A549 (cell line): ENCODE data around the gene EFCAB14. TPM values are rescaled to one million over a fixed set of nuclear protein-coding genes. Genes with fewer than 3 reads are reported as not detected.

Experiments used
- ATAC-seq, 2 experiments: fragments of 200-7000 bp in 1 of 2; fragments of >200 bp in 1 of 2; cut with Nextera tagmentation in 1 of 2; cut with Tn5 transposase in 1 of 2; 3 replicates each; pipeline versions ENCODE4 v1.8.0 to v1.9.1; 2018 to 2020; ENCODE audit warnings: mild to moderate bottlenecking in 1 of 2, moderate library complexity in 1 of 2
- CTCF ChIA-PET: fragments of 300-600 bp; sonication (Branson Sonifier 250); formaldehyde crosslinking; extraction: SDS; loops from one replicate; lab custom pipeline; 2021; ENCODE audit warnings: antibody characterized with exemption, inconsistent platforms; lab: Yijun Ruan, JAX
- POLR2A ChIA-PET: fragments of 350-600 bp; formaldehyde crosslinking; extraction: SDS; loops from one replicate; lab custom pipeline; 2021; ENCODE audit warnings: antibody characterized with exemption, inconsistent platforms; lab: Yijun Ruan, JAX
- DNase-seq, 2 experiments: peaks; one replicate each; pipeline versions ENCODE4 v3.0.0 to v3.0.0-alpha.2; 2011 to 2016; ENCODE audit warnings: low read depth in 1 of 2, low spot score in 1 of 2
- FAIRE-seq: peaks from 2 replicates; lab custom pipeline; 2011; peaks lifted over from hg19 to GRCh38; lab: Jason Lieb, UNC
- H3K27ac ChIP-seq, 2 experiments: fragments of >200 bp; sonication (Bioruptor Twin); formaldehyde crosslinking; 3 replicates each; pipeline ENCODE4 v1.5.1; 2016 to 2017
- H3K4me1 ChIP-seq: fragments of >200 bp; sonication (Bioruptor Twin); formaldehyde crosslinking; 3 replicates; pipeline ENCODE4 v1.6.1; 2016
- H3K4me2 ChIP-seq: fragments of >200 bp; sonication (Bioruptor Twin); formaldehyde crosslinking; 3 replicates; pipeline ENCODE4 v1.6.1; 2016
- H3K4me3 ChIP-seq: fragments of >200 bp; sonication (Bioruptor Twin); formaldehyde crosslinking; 3 replicates; pipeline ENCODE4 v1.5.1; 2016
- H3K9me3 ChIP-seq: fragments of >200 bp; sonication (Bioruptor Twin); formaldehyde crosslinking; 3 replicates; pipeline ENCODE4 v1.6.1; 2016
- CBX8 ChIP-seq: fragments of 200-600 bp; sonication (generic); IDR thresholded peaks from 2 replicates; pipeline ENCODE4 v1.6.1; 2016
- EHF ChIP-seq: fragments of 250-450 bp; sonication (Bioruptor Pico); IDR thresholded peaks from 2 replicates; pipeline ENCODE4 v1.5.0; 2020; ENCODE audit warnings: mild to moderate bottlenecking
- FOSB ChIP-seq: fragments of 250-450 bp; sonication (Bioruptor Pico); IDR thresholded peaks from 2 replicates; pipeline ENCODE4 v1.5.0; 2020; ENCODE audit warnings: mild to moderate bottlenecking, moderate library complexity
- FOSL2 ChIP-seq, 2 experiments: fragments of 450-650 bp in 1 of 2; fragments of >200 bp in 1 of 2; sonication (Bioruptor Twin) in 1 of 2; formaldehyde crosslinking; IDR thresholded peaks; 2 replicates each; pipeline versions ENCODE4 v1.5.0 to v1.6.1; 2016 to 2020; ENCODE audit warnings: mild to moderate bottlenecking in 1 of 2, moderate library complexity in 1 of 2
- GATA3 ChIP-seq: IDR thresholded peaks from 2 replicates; pipeline ENCODE4 v1.6.1; 2012; ENCODE audit warnings: borderline replicate concordance
- HEYL ChIP-seq: fragments of 250-450 bp; sonication (Bioruptor Pico); IDR thresholded peaks from 2 replicates; pipeline ENCODE4 v1.8.0; 2021; ENCODE audit warnings: mild to moderate bottlenecking, moderate library complexity
- JUN ChIP-seq, 2 experiments: fragments of >200 bp; sonication (Bioruptor Twin); formaldehyde crosslinking; IDR thresholded peaks; 2 replicates in 1 of 2; 3 replicates in 1 of 2; pipeline ENCODE4 v1.6.1; 2016 to 2017
- JUNB ChIP-seq: fragments of >200 bp; sonication (Bioruptor Twin); formaldehyde crosslinking; IDR thresholded peaks from 2 replicates; pipeline ENCODE4 v1.6.1; 2016
- NFE2L2 ChIP-seq: fragments of 150-350 bp; conservative IDR thresholded peaks from 2 replicates; pipeline ENCODE4 v1.6.1; 2014; ENCODE audit warnings: low read length
- NPAS2 ChIP-seq: fragments of 250-450 bp; sonication (Bioruptor Pico); IDR thresholded peaks from 2 replicates; pipeline ENCODE4 v1.8.0; 2022; ENCODE audit warnings: mild to moderate bottlenecking, moderate library complexity, borderline replicate concordance
- NR3C1 ChIP-seq: fragments of >200 bp; sonication (Bioruptor Twin); formaldehyde crosslinking; IDR thresholded peaks from 3 replicates; pipeline ENCODE4 v1.6.1; 2017
- POLR2A ChIP-seq: IDR thresholded peaks from 2 replicates; pipeline ENCODE4 v1.6.1; 2012; ENCODE audit warnings: mild to moderate bottlenecking, low read length
- RARB ChIP-seq: fragments of 250-450 bp; sonication (Bioruptor Pico); IDR thresholded peaks from 2 replicates; pipeline ENCODE4 v1.8.0; 2021; ENCODE audit warnings: mild to moderate bottlenecking, moderate library complexity
- ZSCAN20 ChIP-seq: fragments of 250-450 bp; sonication (Bioruptor Pico); IDR thresholded peaks from 2 replicates; pipeline ENCODE4 v1.8.0; 2022; ENCODE audit warnings: mild to moderate bottlenecking, moderate library complexity
- WGBS: methylation state at CpG from one replicate; pipeline ENCODE4 v1.1.6; 2017; ENCODE audit errors: missing lambda C conversion rate; 5-methylcytosine and 5-hydroxymethylcytosine counted together
- polyA plus RNA-seq, 4 experiments: library from polyadenylated mRNA; depleted of rRNA in 3 of 4; stranded (reverse); fragments of >200 nt; fragmentation: RNase III in 1 of 4; extraction: RNeasy Plus Mini Kit Qiagen cat#74134 plus additional on column Dnase treatment in 1 of 4; gene quantifications; 2 replicates in 3 of 4; 3 replicates in 1 of 4; pipeline ENCODE4 v1.2.3, GENCODE V29; 2011 to 2017
- TF ChIP-seq, protein P1 (sequence below): IDR thresholded peaks from 2 replicates; pipeline ENCODE4 v1.6.1; 2012
- TF ChIP-seq, protein P2 (sequence below): fragments of 250-450 bp; sonication (Bioruptor Pico); IDR thresholded peaks from 2 replicates; pipeline ENCODE4 v1.5.0; 2021; ENCODE audit warnings: mild to moderate bottlenecking, moderate library complexity, borderline replicate concordance
- TF ChIP-seq, protein P3 (sequence below): IDR thresholded peaks from 2 replicates; pipeline ENCODE4 v1.6.1; 2012; ENCODE audit warnings: low read depth, borderline replicate concordance
- TF ChIP-seq, protein P4 (sequence below): IDR thresholded peaks from 2 replicates; pipeline ENCODE4 v1.6.1; 2012

Gene EFCAB14
- polyA plus RNA-seq, 2 of the 4 experiments (the other 2 are of a cell fraction), result 18.0 to 41.4 TPM

DNA sequence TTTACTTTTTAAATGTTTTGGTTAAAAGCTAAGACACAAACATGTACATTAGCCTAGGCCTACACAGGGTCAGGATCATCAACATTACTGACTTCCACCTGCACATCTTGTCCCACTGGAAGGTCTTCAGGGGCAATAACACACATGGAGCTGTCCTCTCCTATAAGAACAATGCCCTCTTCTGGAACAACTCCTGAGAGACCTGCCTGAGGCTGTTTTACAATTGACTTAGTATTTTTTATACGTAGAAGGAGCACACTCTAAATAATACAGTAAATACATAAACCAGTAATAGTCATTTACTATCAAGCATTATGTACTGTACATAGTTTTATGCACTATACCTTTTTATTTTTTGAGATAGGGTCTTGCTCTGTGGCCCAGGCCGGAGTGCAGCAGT lies 88.2 kb downstream of the EFCAB14 start:
- H3K4me3 ChIP-seq, result no peak overlapping the region
- FAIRE-seq, result no peak
- no peaks in the 10 kb centered on the region for H3K4me1 ChIP-seq
- H3K4me2 ChIP-seq, result no peak overlapping the region
- 81% methylated on average over 2 of the region's 2 CpGs for WGBS
- no peak for DNase-seq
- no peak for ATAC-seq
- no peaks in the 10 kb centered on the region for H3K9me3 ChIP-seq
- no peak for TF ChIP-seq JUNB
- TF ChIP-seq HEYL (CRISPR knock-in tag), result no peak
- no peak for TF ChIP-seq EHF (CRISPR knock-in tag)
- TF ChIP-seq, protein P1, sequence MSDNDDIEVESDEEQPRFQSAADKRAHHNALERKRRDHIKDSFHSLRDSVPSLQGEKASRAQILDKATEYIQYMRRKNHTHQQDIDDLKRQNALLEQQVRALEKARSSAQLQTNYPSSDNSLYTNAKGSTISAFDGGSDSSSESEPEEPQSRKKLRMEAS, result no peak
- TF ChIP-seq RARB (CRISPR knock-in tag), result no peak
- TF ChIP-seq JUN (IDR thresholded peaks at IDR 0.05), result no peak
- TF ChIP-seq, protein P2, sequence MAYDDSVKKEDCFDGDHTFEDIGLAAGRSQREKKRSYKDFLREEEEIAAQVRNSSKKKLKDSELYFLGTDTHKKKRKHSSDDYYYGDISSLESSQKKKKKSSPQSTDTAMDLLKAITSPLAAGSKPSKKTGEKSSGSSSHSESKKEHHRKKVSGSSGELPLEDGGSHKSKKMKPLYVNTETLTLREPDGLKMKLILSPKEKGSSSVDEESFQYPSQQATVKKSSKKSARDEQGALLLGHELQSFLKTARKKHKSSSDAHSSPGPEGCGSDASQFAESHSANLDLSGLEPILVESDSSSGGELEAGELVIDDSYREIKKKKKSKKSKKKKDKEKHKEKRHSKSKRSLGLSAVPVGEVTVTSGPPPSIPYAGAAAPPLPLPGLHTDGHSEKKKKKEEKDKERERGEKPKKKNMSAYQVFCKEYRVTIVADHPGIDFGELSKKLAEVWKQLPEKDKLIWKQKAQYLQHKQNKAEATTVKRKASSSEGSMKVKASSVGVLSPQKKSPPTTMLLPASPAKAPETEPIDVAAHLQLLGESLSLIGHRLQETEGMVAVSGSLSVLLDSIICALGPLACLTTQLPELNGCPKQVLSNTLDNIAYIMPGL, result no peak
- TF ChIP-seq FOSL2 (IDR thresholded peaks at IDR 0.05), result no peak
- TF ChIP-seq FOSL2 (CRISPR knock-in tag; IDR thresholded peaks at IDR 0.05), result no peak
- TF ChIP-seq NR3C1, result no peak
- no peak for TF ChIP-seq GATA3
- no peak for TF ChIP-seq NPAS2 (CRISPR knock-in tag)
- TF ChIP-seq, protein P3, sequence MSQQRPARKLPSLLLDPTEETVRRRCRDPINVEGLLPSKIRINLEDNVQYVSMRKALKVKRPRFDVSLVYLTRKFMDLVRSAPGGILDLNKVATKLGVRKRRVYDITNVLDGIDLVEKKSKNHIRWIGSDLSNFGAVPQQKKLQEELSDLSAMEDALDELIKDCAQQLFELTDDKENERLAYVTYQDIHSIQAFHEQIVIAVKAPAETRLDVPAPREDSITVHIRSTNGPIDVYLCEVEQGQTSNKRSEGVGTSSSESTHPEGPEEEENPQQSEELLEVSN, result no peak
- TF ChIP-seq, protein P4, sequence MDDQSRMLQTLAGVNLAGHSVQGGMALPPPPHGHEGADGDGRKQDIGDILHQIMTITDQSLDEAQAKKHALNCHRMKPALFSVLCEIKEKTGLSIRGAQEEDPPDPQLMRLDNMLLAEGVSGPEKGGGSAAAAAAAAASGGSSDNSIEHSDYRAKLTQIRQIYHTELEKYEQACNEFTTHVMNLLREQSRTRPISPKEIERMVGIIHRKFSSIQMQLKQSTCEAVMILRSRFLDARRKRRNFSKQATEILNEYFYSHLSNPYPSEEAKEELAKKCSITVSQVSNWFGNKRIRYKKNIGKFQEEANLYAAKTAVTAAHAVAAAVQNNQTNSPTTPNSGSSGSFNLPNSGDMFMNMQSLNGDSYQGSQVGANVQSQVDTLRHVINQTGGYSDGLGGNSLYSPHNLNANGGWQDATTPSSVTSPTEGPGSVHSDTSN, result no peak
- TF ChIP-seq FOSB (CRISPR knock-in tag), result no peak
- TF ChIP-seq POLR2A, result no peak
- no peak for TF ChIP-seq ZSCAN20 (CRISPR knock-in tag)
- TF ChIP-seq NFE2L2, result no peak
- no peak for TF ChIP-seq CBX8
- CTCF ChIA-PET, result no interaction called here
- H3K27ac ChIP-seq, result no peak overlapping the region
- POLR2A ChIA-PET, result no interaction called here

Other genes starting within 250 kb of the EFCAB14 start
- gene DMBX1, start 229.3 kb downstream of the EFCAB14 start, polyA plus RNA-seq (2011; rRNA removed), result 0.40 and 0.44 TPM in 2 replicates
- 1.1 to 2.2 TPM (median 1.7 TPM) in 3 replicates for gene DMBX1, start 229.3 kb downstream of the EFCAB14 start, polyA plus RNA-seq (2017; fragmentation: RNase III; extraction: RNeasy Plus Mini Kit Qiagen cat#74134 plus additional on column Dnase treatment)
- gene KNCN, start 167.5 kb downstream of the EFCAB14 start, polyA plus RNA-seq (2011; rRNA removed), result not detected in 2 replicates
- not detected in 3 replicates for gene KNCN, start 167.5 kb downstream of the EFCAB14 start, polyA plus RNA-seq (2017; fragmentation: RNase III; extraction: RNeasy Plus Mini Kit Qiagen cat#74134 plus additional on column Dnase treatment)
- 24.2 and 28.4 TPM in 2 replicates for gene MKNK1, start 114.8 kb downstream of the EFCAB14 start, polyA plus RNA-seq (2011; rRNA removed)
- 19.6 to 21.4 TPM (median 20.8 TPM) in 3 replicates for gene MKNK1, start 114.8 kb downstream of the EFCAB14 start, polyA plus RNA-seq (2017; fragmentation: RNase III; extraction: RNeasy Plus Mini Kit Qiagen cat#74134 plus additional on column Dnase treatment)
- 2.6 and 3.8 TPM in 2 replicates for gene MOB3C, start 102.3 kb downstream of the EFCAB14 start, polyA plus RNA-seq (2011; rRNA removed)
- 2.4 to 2.9 TPM (median 2.7 TPM) in 3 replicates for gene MOB3C, start 102.3 kb downstream of the EFCAB14 start, polyA plus RNA-seq (2017; fragmentation: RNase III; extraction: RNeasy Plus Mini Kit Qiagen cat#74134 plus additional on column Dnase treatment)
- gene ATPAF1, start 50.8 kb downstream of the EFCAB14 start, polyA plus RNA-seq (2011; rRNA removed), result 63.7 and 74.1 TPM in 2 replicates
- 28.9 to 33.9 TPM (median 31.7 TPM) in 3 replicates for gene ATPAF1, start 50.8 kb downstream of the EFCAB14 start, polyA plus RNA-seq (2017; fragmentation: RNase III; extraction: RNeasy Plus Mini Kit Qiagen cat#74134 plus additional on column Dnase treatment)
- 0.12 TPM in 1 of 2 replicates, not detected in the other for gene TEX38, start 47.3 kb downstream of the EFCAB14 start, polyA plus RNA-seq (2011; rRNA removed)
- gene TEX38, start 47.3 kb downstream of the EFCAB14 start, polyA plus RNA-seq (2017; fragmentation: RNase III; extraction: RNeasy Plus Mini Kit Qiagen cat#74134 plus additional on column Dnase treatment), result not detected in 3 replicates
- not detected in 2 replicates for gene CYP4B1, start 79.9 kb upstream of the EFCAB14 start, polyA plus RNA-seq (2011; rRNA removed)
- gene CYP4B1, start 79.9 kb upstream of the EFCAB14 start, polyA plus RNA-seq (2017; fragmentation: RNase III; extraction: RNeasy Plus Mini Kit Qiagen cat#74134 plus additional on column Dnase treatment), result not detected in 3 replicates
- gene CYP4A11, start 222.4 kb upstream of the EFCAB14 start, polyA plus RNA-seq (2011; rRNA removed), result not detected in 2 replicates
- not detected in 3 replicates for gene CYP4A11, start 222.4 kb upstream of the EFCAB14 start, polyA plus RNA-seq (2017; fragmentation: RNase III; extraction: RNeasy Plus Mini Kit Qiagen cat#74134 plus additional on column Dnase treatment)